GM21515 (cell line): ENCODE results near the gene DEFB113.

Experiments
- ATAC-seq: cut with Tn5 transposase; IDR thresholded peaks from one replicate; pipeline ENCODE4 v1.9.1; 2021; ENCODE audit not compliant: unreplicated experiment

Gene DEFB113

DNA sequence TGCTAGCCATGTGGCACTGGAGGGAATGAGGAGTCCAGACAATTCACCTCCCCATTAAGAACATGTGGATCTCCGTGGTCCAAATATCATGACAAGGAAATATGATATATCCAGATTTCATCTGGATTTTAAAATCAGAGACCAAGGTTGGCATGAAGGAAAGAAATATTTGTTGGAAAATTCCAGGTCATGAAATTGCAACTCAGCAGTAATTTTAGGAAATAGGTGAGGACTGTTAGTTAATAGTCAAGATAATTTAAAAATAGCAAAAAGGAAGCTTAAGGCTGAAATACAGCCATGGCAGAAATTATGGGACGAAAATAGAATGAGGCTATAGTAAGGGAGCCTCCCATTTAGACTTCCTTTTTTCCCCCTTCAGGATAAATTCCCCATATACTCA, 32.4 kb downstream of the DEFB113 start:
- ATAC-seq = no peak

DNA sequence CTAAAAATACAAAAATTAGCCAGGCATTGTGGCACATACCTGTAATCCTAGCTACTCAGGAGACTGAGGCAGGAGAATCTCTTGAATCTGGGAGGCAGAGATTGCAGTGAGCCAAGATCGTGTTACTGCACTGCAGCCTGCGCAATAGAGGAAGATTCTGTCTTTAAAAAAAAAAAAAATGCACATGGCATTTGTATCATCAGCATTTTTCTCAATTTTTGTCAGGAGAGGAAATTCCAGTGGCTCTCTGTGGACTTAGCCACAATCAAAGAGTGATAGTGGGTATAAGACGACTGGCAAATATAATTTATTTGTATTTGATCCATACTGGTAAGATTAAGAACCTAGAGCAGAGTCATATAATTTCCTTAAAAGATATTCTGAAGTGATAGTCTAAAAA, 34.0 kb downstream of the DEFB113 start:
- ATAC-seq = no peak

DNA sequence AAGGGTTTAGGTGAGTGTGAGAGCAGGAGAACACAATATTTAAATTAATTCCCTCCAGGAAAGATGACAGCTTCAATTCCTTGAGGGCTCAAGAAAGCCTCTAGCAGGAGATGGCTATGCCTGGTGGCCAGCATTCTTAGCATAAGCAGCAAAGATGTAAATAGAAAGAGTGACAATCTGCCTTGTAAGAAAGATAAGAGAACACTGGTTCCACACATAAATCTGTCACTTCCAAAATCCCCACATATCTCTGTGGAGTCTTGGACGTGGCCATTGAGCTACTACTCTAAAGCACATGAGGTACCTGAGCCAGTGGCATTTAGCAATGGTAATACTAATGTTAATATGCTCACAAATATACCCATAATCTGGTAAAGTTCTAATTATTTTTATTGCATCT, 34.7 kb downstream of the DEFB113 start:
- ATAC-seq = no peak

DNA sequence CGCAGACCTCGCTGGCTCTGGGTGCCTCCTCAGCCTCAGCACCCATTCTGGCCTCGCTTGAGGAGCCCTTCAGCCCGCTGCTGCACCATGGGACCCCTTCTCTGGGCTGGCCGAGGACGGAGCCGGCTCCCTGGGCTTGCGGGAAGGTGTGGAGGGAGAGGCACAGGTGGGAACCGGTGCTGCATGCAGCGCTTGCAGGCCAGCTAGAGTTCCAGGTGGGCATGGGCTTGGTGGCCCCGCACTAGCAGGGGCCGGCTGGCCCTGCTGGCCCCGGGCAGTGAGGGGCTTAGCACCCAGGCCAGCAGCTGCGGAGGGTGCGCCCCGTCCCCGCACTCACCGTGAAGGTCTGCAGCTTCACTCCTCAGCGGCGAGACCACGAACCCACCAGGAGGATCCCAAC, 35.9 kb downstream of the DEFB113 start:
- ATAC-seq = no peak

DNA sequence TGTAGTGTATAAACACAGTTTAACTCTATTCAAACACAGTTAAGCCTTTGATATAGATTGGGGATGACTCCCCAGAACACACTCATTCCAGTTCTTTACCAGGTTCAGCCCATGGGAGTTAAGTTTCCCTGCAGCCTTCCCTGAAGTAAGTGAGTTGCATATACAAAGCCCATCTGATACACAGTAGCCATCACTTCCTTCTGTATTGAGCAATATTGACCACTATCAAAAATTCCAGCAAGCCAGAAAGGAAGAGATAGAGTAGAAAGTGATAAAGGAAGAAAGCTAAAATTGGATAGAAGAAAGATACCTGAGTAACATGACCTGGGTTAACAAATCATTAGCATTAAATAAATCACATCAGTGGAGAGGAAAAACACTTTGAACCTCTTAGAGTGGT, 40.1 kb downstream of the DEFB113 start:
- ATAC-seq = no peak

DNA sequence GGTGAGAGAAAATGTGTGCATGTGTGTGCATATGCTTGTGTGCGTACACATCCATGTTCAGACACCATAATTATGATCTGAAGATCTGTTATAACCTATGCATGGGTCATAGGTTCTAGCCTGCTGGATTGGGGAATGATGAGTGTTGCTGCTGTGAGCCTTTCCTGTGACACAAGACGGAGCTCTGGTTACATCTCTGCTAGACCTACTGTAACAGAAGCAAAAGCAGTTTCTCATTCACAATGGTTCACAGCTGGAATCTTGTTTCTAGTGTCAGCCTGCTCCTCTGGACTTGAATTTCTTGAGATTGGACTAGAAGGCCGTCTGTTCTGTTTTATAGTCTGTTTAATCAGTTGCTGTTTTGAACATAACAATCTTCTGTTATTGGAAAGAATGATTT, 45.6 kb downstream of the DEFB113 start:
- no peak for ATAC-seq

DNA sequence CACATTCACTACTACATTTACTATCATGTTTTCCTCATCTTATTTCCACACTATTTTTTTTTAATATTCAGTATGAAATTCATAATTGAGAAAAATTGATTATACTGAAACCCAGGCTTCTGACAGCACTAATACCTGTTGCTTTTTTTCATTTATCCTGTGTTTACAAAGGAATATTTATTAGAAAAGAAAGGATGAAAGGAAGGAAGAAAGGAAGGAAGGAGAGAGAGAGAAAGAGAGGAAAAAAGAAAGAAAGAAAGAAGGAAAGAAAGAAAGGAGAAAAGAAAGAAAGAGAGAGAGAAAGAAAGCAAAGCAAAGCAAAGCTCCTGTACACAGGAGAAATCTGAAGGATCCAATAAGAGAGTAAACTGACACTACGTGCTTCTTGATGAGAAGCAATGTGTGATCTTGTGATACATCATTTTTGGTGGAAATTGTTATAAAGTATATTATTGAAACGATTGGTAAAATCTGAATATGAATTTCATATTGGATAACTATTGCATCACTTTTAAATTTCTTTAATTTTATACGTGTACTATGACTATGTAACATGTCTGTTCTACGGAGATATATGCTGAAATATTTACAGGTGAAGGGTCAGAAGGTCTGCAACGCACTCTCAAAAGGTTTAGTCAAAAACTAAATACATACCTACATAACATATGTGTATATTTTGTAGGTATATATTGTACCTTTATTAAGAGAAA, 49.3 kb downstream of the DEFB113 start:
- ATAC-seq = no peak

DNA sequence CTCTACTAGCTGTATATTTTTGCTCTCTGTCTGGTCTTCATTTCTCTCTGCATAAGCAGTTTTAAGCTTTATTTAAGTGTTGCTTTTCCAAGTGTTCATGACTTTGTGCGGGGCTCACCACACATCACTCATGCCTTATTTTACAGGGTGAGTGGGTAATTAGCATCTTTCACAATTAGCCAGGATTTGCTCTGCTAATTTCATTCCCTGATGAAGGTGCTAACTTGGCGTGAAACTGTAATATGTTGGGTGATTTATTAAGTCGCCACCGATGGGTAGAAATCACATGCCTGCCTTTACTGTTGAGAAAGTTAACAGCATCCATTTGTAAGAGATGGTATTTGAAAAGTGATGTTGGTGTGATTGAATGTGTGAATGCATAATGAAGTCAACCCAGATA, 50.2 kb downstream of the DEFB113 start:
- ATAC-seq = no peak

DNA sequence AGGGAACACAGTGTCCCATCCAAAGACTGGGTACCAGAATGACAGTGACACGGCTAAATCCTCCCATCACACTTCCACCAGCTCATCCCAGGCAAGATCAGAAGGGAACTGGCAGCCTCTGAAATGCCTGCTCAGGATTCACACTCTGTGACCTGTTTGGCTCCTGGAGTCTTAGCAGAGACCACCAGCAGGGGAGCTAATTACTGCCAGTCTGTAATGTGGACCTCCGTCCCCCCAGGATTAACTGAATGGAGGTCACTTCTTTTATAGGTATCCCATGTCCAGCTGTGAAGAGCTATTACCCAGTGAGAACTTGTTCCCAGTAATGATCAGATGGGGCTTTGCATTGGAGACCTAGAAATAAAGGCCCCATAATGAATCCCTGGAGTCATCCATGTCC, 50.6 kb downstream of the DEFB113 start:
- no peak for ATAC-seq
